ENCODE measurements around the gene NEK8. TPM values are rescaled to one million over a fixed set of nuclear protein-coding genes. Genes with fewer than 3 reads are reported as not detected.
A peak's percentile ranks its signal among the peaks of the same experiment; 100 is the strongest.

Gene NEK8
- total and polyA plus RNA-seq, 2 of the 8 experiments (the other 6 are each of a cell fraction or from before 2014, with no cell fraction given): 14.9 to 23.3 TPM

GRCh38 chr17:28725166-28725659 lies 3.4 kb upstream of the NEK8 start:
- Histone ChIP-seq H2AK5ac (ENCODE audit: low read depth, low read length) (peak overlapping the region; percentile 67; the same call in 1 of the 2 replicates), H3K9me3 (ENCODE audit: insufficient read depth in 2 of 2, low read depth in 1 of 2, low read length in 1 of 2) (no peaks in the 10 kb centered on the region), H4K20me1 (replicated peaks in 1 of 2; ENCODE audit: control insufficient read depth in 1 of 2, insufficient read depth in 2 of 2, low read length in 2 of 2) (peaks cover 6 to 19% of the 10 kb centered on the region in 2 experiments), H3K4ac (replicated peaks; ENCODE audit: insufficient read length, low read depth, low read length) (peak overlapping the region; percentile 11), H3K79me2 (ENCODE audit: control insufficient read depth in 1 of 2, insufficient read depth in 2 of 2, low read length in 2 of 2) (peaks cover 3 to 36% of the 10 kb centered on the region in 2 experiments; a peak in 3 of 4 replicates), H4K91ac (replicated peaks; ENCODE audit: insufficient read length, low read length) (peak overlapping the region; percentile 99), H3K4me3 (ENCODE audit: extremely low read depth in 1 of 4, insufficient read depth in 2 of 4, low read depth in 3 of 4, low read length in 4 of 4) (peak overlapping the region; percentile 57 to 81 (median 72)), H2BK12ac (ENCODE audit: low read depth, low read length) (no peak overlapping the region), H2BK120ac (replicated peaks; ENCODE audit: low read depth, low read length) (no peak overlapping the region), H3K18ac (ENCODE audit: extremely low read depth, low read length) (peak overlapping the region; percentile 98), H3K27me3 (replicated peaks in 1 of 4; ENCODE audit: control insufficient read depth in 3 of 4, extremely low read depth in 1 of 4, insufficient read depth in 3 of 4, low read length in 3 of 4) (no peaks in the 10 kb centered on the region), H2BK5ac (ENCODE audit: low read depth, low read length) (peak overlapping the region; percentile 93), H3K27ac (ENCODE audit: low read depth, low read length) (peak overlapping the region; percentile 89), H2BK15ac (ENCODE audit: low read length) (no peak overlapping the region), H3K9ac (replicated peaks in 1 of 4; ENCODE audit: extremely low read depth in 1 of 4, low read depth in 3 of 4, low read length in 3 of 4) (peak overlapping the region; percentile 63 to 93 (median 84)), H3K23ac (ENCODE audit: insufficient read length) (no peak overlapping the region), H4K8ac (ENCODE audit: extremely low read depth, insufficient read depth, low read length) (no peak overlapping the region), H3K79me1 (ENCODE audit: low read depth, low read length) (no peaks in the 10 kb centered on the region; the same call in 1 of the 2 replicates), H3K56ac (replicated peaks; ENCODE audit: insufficient read length, low read depth, low read length) (peak overlapping the region; percentile 11), H2BK20ac (ENCODE audit: low read length) (peak overlapping the region; percentile 66; the same call in 1 of the 2 replicates), H4K5ac (ENCODE audit: insufficient read length, low read depth, low read length) (peak overlapping the region; percentile 1), H2AFZ (ENCODE audit: low read length) (no peak overlapping the region), H3K23me2 (ENCODE audit: low read depth, low read length) (peaks cover 20% of the 10 kb centered on the region), H3K36me3 (ENCODE audit: control insufficient read depth in 2 of 4, insufficient read depth in 4 of 4, low read length in 3 of 4) (peaks cover 19 to 49% (median 36%) of the 10 kb centered on the region in 4 experiments), H3K4me1 (replicated peaks in 1 of 4; ENCODE audit: control insufficient read depth in 3 of 4, insufficient read depth in 4 of 4, low read length in 3 of 4) (peaks cover 0 to 15% (median 6%) of the 10 kb centered on the region in 4 experiments; a peak in 6 of 7 replicates), H3K14ac (ENCODE audit: insufficient read length) (no peak overlapping the region), H3K4me2 (ENCODE audit: insufficient read depth in 1 of 2, low read depth in 2 of 2, low read length in 2 of 2) (peak overlapping the region; percentile 85 to 95)
- TF ChIP-seq POLR2AphosphoS5 (IDR thresholded peaks at IDR 0.05; ENCODE audit: low read depth, low read length) (peak; percentile 93; the same call in 1 of the 2 replicates), ASH2L (IDR thresholded peaks at IDR 0.05; ENCODE audit: low read length) (peak; percentile 48), SP4 (IDR thresholded peaks at IDR 0.05; ENCODE audit: low read length) (no peak), USF2 (IDR thresholded peaks at IDR 0.05; ENCODE audit: low read length) (peak; percentile 6; the same call in 1 of the 2 replicates), CTCF (IDR thresholded peaks at IDR 0.05; ENCODE audit: control extremely low read depth in 1 of 3, insufficient read depth in 1 of 3, low read depth in 1 of 3, low read length in 3 of 3) (peak in 1 of 3 experiments; percentile 9; a peak in 1 of 4 replicates), SAP30 (IDR thresholded peaks at IDR 0.05; ENCODE audit: insufficient read depth, insufficient replicate concordance, low read length) (no peak), CHD1 (IDR thresholded peaks at IDR 0.05; ENCODE audit: low read depth, low read length) (no peak), POLR2A (IDR thresholded peaks at IDR 0.05; ENCODE audit: control extremely low read depth in 1 of 2, low read depth in 2 of 2, low read length in 2 of 2) (peak; percentile 78 to 85), JUND (IDR thresholded peaks at IDR 0.05; ENCODE audit: low read length) (no peak)
- 6% methylated on average over 20 of the region's 20 CpGs; no CpG with 5 or more reads in 1 of the 2 experiments for WGBS, 2 experiments (ENCODE audit: extremely low coverage in 1 of 2, insufficient coverage in 1 of 2, insufficient read length in 1 of 2, insufficient replicate concordance in 2 of 2, low coverage in 1 of 2, low lambda C conversion rate in 2 of 2, missing lambda C conversion rate in 1 of 2)
- ChIA-PET CTCF (ENCODE audit: partially characterized antibody) (interaction anchor here (0.9 to 16.9 kb wide), 10 partner anchors 9 to 228 kb away, joined by 3 to 316 read pairs (median 4); partner anchors contain the start of genes DHRS13 and TRAF4), POLR2A (ENCODE audit: partially characterized antibody) (interaction anchor here (0.7 to 17.6 kb wide), 38 partner anchors 8 to 344 kb away, joined by 3 to 813 read pairs (median 4); partner anchors contain the start of genes ALDOC, BLTP2, DHRS13 and FAM222B)
- DNase-seq (ENCODE audit: low read depth in 1 of 2, low spot score in 2 of 2): no peak
- FAIRE-seq: no peak
